Activated naive CD4-positive, alpha-beta T cell treated with anti-CD3 and anti-CD28 coated beads, Interleukin-2, amount 50 U/mL, for 16 hours (primary cell): ENCODE data around the gene SCNN1G.

Source experiments
- DNase-seq: peaks from one replicate; pipeline ENCODE4 v3.0.0-alpha.2; 2020

SCNN1G gene

GRCh38 chr16:23257682-23258081, 75.1 kb downstream of the SCNN1G start:
- no peak for DNase-seq

GRCh38 chr16:23258919-23259237, 76.3 kb downstream of the SCNN1G start:
- no peak for DNase-seq
